ENCODE data around the gene SPAG8. TPM values are rescaled to one million over a fixed set of nuclear protein-coding genes. Genes with fewer than 3 reads are reported as not detected.
A peak's percentile ranks its signal among the peaks of the same experiment; 100 is the strongest.

SPAG8 gene
- polyA plus RNA-seq, 2 of the 4 experiments (the other 2 are of a cell fraction), result 0.31 to 0.45 TPM

GRCh38 chr9:35852267-35852815 is 40.3 kb upstream of the SPAG8 start (continued):
- TF ChIP-seq FOSL2 (IDR thresholded peaks at IDR 0.05) (no peak), FOSL2 (CRISPR knock-in tag; IDR thresholded peaks at IDR 0.05) (no peak)

- no peak overlapping the region for H3K4me2 ChIP-seq
- ATAC-seq, result peak in 1 of 2 experiments; percentile 54; a peak in 3 of 6 replicates
- ChIA-PET POLR2A (no interaction called here), CTCF (interaction anchor here (0.6 to 4.3 kb wide), 7 partner anchors 7 to 560 kb away, joined by 3 to 19 read pairs (median 4); no protein-coding TSS in a partner anchor)
- no peak for FAIRE-seq
- H3K4me3 ChIP-seq, result no peak overlapping the region
- no peak overlapping the region for H3K27ac ChIP-seq
- TF ChIP-seq MYC (IDR thresholded peaks at IDR 0.05; ENCODE audit: borderline replicate concordance, low read length) (no peak), MAZ (IDR thresholded peaks at IDR 0.05; ENCODE audit: borderline replicate concordance, low read depth, low read length) (no peak), ESRRA (IDR thresholded peaks at IDR 0.05; ENCODE audit: borderline replicate concordance, low read length) (no peak), ZSCAN20 (CRISPR knock-in tag; IDR thresholded peaks at IDR 0.05) (no peak), GATA3 (IDR thresholded peaks at IDR 0.05; ENCODE audit: borderline replicate concordance) (no peak), CHD4 (IDR thresholded peaks at IDR 0.05; ENCODE audit: borderline replicate concordance) (no peak), SMC3 (IDR thresholded peaks at IDR 0.05) (no peak), RCOR1 (IDR thresholded peaks at IDR 0.05; ENCODE audit: low read depth, low read length) (no peak), FOSB (CRISPR knock-in tag; IDR thresholded peaks at IDR 0.05) (no peak), CTCF (IDR thresholded peaks at IDR 0.05) (no peak), NR3C1 (IDR thresholded peaks at IDR 0.05) (no peak)
- WGBS (ENCODE audit: missing lambda C conversion rate), result 59% methylated on average over 4 of the region's 4 CpGs
- peaks cover 13% of the 10 kb centered on the region for H3K4me1 ChIP-seq
- no peaks in the 10 kb centered on the region for H3K9me3 ChIP-seq
- DNase-seq (ENCODE audit: low read depth in 1 of 2, low spot score in 1 of 2), result no peak
These were observed 35.9 kb upstream of the SPAG8 start for GRCh38 chr9:35847792-35848572.

DNA sequence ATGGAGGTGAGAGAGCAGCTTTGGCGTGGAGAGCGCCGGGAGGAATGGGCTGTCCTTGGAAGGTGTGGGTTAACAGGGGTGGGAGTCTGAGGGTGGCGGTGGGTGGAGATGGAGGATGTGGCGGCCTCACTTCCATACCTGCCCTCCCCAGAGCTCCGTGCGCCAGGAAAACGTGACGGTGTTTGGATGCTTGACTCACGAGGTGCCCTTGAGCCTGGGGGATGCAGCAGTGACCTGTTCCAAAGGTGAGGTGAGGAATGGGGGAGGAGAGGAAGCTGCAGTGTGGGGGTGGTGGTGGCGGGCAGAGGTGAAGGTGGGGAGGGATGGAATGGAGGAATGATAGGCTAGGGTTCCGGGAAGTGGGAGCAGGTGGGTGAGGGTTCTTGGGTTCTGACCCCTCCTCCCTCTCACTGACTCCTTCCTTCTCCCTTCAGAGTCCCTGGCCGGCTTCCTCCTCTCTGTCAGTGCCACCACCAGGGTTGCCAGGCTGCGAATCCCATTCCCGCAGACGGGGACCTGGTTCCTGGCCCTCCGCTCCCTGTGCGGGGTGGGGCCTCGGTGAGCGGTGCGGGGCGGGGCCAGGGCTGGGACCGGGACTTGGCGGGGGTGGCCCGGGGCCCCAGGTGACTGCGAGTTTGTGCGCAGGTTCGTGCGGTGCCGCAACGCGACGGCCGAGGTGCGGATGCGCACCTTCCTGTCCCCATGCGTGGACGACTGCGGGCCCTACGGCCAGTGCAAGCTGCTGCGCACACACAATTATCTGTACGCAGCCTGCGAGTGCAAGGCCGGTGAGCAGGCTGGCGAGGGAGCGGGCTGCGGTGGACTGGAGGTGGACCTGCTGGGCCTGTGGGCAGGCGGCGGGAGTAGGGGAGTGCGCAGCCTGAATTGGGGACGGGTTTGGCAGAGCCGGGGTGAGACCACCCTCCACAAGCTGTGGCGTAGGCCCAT is 34.0 kb upstream of the SPAG8 start:
- DNase-seq (ENCODE audit: low read depth in 1 of 2, low spot score in 1 of 2) (no peak), FAIRE-seq (no peak), ATAC-seq (no peak)
- Histone ChIP-seq H3K4me2 (no peak overlapping the region), H3K9me3 (no peaks in the 10 kb centered on the region), H3K4me1 (peaks cover 13% of the 10 kb centered on the region), H3K27ac (no peak overlapping the region), H3K4me3 (no peak overlapping the region)
- ChIA-PET CTCF (interaction anchor here (0.8 to 4.3 kb wide), 6 partner anchors 10 to 100 kb away, joined by 3 to 19 read pairs (median 9); no protein-coding TSS in a partner anchor), POLR2A (no interaction called here)
- whole genome bisulfite sequencing (ENCODE audit: missing lambda C conversion rate), result 92% methylated on average over 49 of the region's 53 CpGs
- TF ChIP-seq HOXB13 (CRISPR knock-in tag; IDR thresholded peaks at IDR 0.05; ENCODE audit: low read depth), result no peak
- TF ChIP-seq, protein P1, sequence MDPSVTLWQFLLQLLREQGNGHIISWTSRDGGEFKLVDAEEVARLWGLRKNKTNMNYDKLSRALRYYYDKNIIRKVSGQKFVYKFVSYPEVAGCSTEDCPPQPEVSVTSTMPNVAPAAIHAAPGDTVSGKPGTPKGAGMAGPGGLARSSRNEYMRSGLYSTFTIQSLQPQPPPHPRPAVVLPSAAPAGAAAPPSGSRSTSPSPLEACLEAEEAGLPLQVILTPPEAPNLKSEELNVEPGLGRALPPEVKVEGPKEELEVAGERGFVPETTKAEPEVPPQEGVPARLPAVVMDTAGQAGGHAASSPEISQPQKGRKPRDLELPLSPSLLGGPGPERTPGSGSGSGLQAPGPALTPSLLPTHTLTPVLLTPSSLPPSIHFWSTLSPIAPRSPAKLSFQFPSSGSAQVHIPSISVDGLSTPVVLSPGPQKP (IDR thresholded peaks at IDR 0.05; ENCODE audit: low read depth, low read length), result no peak
